Activated T-cell treated with anti-CD3 and anti-CD28 coated beads, Interleukin-2, amount 50 U/mL, for 72 hours (primary cell): ENCODE results near the gene GDPD5. TPM values are rescaled to one million over a fixed set of nuclear protein-coding genes. Genes with fewer than 3 reads are reported as not detected.
A peak's percentile ranks its signal among the peaks of the same experiment; 100 is the strongest.

Source experiments
- ATAC-seq, 2 donors: fragments of 150-1000 bp; cut with Tn5 transposase; replicated peaks in 1 of 2; 2 replicates each; pipeline ENCODE4 v1.10.0; 2021; ENCODE audit warnings: moderate library complexity in 2 of 2, mild to moderate bottlenecking in 1 of 2
- DNase-seq, 2 donors: peaks; one replicate each; pipeline ENCODE4 v3.0.0; 2021 to 2022; ENCODE audit warnings: mixed read lengths in 1 of 2
- H3K27ac Mint-ChIP-seq: one replicate; pipeline ENCODE4 v1.8.0; 2022; ENCODE audit warnings: mild to moderate bottlenecking, moderate library complexity, mixed read lengths
- H3K27me3 Mint-ChIP-seq: one replicate; pipeline ENCODE4 v1.8.0; 2022; ENCODE audit warnings: low read depth, mixed read lengths
- H3K36me3 Mint-ChIP-seq, 2 donors: one replicate each; pipeline ENCODE4 v1.8.0; 2022; ENCODE audit warnings: mixed read lengths in 2 of 2, mild to moderate bottlenecking in 1 of 2; ENCODE audit not compliant: insufficient read depth in 2 of 2
- H3K4me1 Mint-ChIP-seq: one replicate; pipeline ENCODE4 v1.8.0; 2022; ENCODE audit warnings: low read depth, mixed read lengths
- H3K4me3 Mint-ChIP-seq, 2 donors: one replicate each; pipeline ENCODE4 v1.8.0; 2022; ENCODE audit warnings: mild to moderate bottlenecking in 2 of 2, mixed read lengths in 2 of 2, moderate library complexity in 2 of 2
- H3K9me3 Mint-ChIP-seq, 2 donors: one replicate each; pipeline ENCODE4 v1.8.0; 2022; ENCODE audit warnings: mixed read lengths in 2 of 2
- total RNA-seq, 2 donors: library from RNA; stranded (reverse); gene quantifications; one replicate each; pipeline ENCODE4 v1.2.3, GENCODE V29; 2022

Gene GDPD5
- total RNA-seq, 2 donors from 2014 or later, result 16.9 to 29.5 TPM

- H3K27ac Mint-ChIP-seq, result no peak overlapping the region
- no peak for ATAC-seq
- peaks cover 50% of the 10 kb centered on the region for H3K27me3 Mint-ChIP-seq
- DNase-seq, result no peak
- peaks cover 21% of the 10 kb centered on the region for H3K4me1 Mint-ChIP-seq
- H3K4me3 Mint-ChIP-seq, result peak overlapping the region; percentile 84 to 89
- H3K36me3 Mint-ChIP-seq, result peaks cover 8 to 10% of the 10 kb centered on the region in 2 donors
- H3K9me3 Mint-ChIP-seq, result peaks cover 2% of the 10 kb centered on the region in 2 donors
These were observed 96.6 kb downstream of the GDPD5 start for GRCh38 chr11:75428989-75429640.

GRCh38 chr11:75428281-75428724, 97.4 kb downstream of the GDPD5 start:
- Mint-ChIP-seq H3K27me3 (peaks cover 47% of the 10 kb centered on the region), H3K27ac (no peak overlapping the region)
- ATAC-seq, result peak; percentile 61 to 65

DNA sequence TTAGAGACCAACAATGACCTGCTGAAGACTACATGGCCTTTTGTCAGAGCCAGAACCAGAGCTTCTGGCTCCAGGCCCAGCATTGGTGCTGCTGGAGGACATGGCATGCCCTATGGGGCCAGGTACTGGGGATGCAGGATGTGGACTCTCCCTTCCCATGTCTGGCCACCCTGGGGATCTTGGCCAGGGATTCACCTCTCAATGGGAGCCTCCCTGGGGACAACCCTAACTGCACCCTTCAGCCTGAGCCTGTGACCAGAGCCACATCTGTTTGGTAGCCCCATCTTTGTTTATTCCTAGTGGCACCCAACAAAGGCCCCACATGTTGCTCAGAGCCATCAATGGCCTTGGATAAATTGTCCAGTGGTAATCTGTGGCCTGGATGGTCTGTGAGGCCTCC, 98.6 kb downstream of the GDPD5 start:
- peaks cover 8 to 10% of the 10 kb centered on the region in 2 donors for H3K36me3 Mint-ChIP-seq
- peaks cover 2% of the 10 kb centered on the region in 2 donors for H3K9me3 Mint-ChIP-seq
- peaks cover 21% of the 10 kb centered on the region for H3K4me1 Mint-ChIP-seq
- no peak for DNase-seq
- peaks cover 36% of the 10 kb centered on the region for H3K27me3 Mint-ChIP-seq
- no peak overlapping the region for H3K4me3 Mint-ChIP-seq
- no peak overlapping the region for H3K27ac Mint-ChIP-seq
- no peak for ATAC-seq

More at GRCh38 chr11:75428281-75428724, 97.4 kb downstream of the GDPD5 start:
- Mint-ChIP-seq H3K9me3 (peaks cover 2% of the 10 kb centered on the region in 2 donors), H3K36me3 (peaks cover 8 to 10% of the 10 kb centered on the region in 2 donors), H3K4me3 (peak overlapping the region; percentile 84 to 89), H3K4me1 (peaks cover 21% of the 10 kb centered on the region)
- peak; percentile 73 to 79 for DNase-seq

- H3K27ac Mint-ChIP-seq, result no peak overlapping the region
- no peak for ATAC-seq
- peaks cover 2% of the 10 kb centered on the region in 2 donors for H3K9me3 Mint-ChIP-seq
- peaks cover 31% of the 10 kb centered on the region for H3K27me3 Mint-ChIP-seq
- H3K36me3 Mint-ChIP-seq, result peaks cover 8 to 10% of the 10 kb centered on the region in 2 donors
- no peak for DNase-seq
- no peak overlapping the region for H3K4me3 Mint-ChIP-seq
- peaks cover 21% of the 10 kb centered on the region for H3K4me1 Mint-ChIP-seq
These were observed 99.0 kb downstream of the GDPD5 start for GRCh38 chr11:75426720-75427086.

- Mint-ChIP-seq H3K9me3 (peaks cover 2% of the 10 kb centered on the region in 2 donors), H3K4me1 (peaks cover 16% of the 10 kb centered on the region), H3K27me3 (peaks cover 18% of the 10 kb centered on the region), H3K27ac (no peak overlapping the region), H3K4me3 (no peak overlapping the region), H3K36me3 (peaks cover 6 to 7% of the 10 kb centered on the region in 2 donors)
- DNase-seq (no peak), ATAC-seq (no peak)
These were observed 100.3 kb downstream of the GDPD5 start for GRCh38 chr11:75425422-75425821.

GRCh38 chr11:75424396-75424795, 101.3 kb downstream of the GDPD5 start:
- Mint-ChIP-seq H3K4me3 (no peak overlapping the region), H3K27ac (no peak overlapping the region), H3K27me3 (peaks cover 15% of the 10 kb centered on the region), H3K36me3 (peaks cover 5 to 6% of the 10 kb centered on the region in 2 donors), H3K9me3 (peaks cover 1 to 2% of the 10 kb centered on the region in 2 donors), H3K4me1 (peaks cover 14% of the 10 kb centered on the region)
- ATAC-seq, result no peak
- DNase-seq, result no peak

DNA sequence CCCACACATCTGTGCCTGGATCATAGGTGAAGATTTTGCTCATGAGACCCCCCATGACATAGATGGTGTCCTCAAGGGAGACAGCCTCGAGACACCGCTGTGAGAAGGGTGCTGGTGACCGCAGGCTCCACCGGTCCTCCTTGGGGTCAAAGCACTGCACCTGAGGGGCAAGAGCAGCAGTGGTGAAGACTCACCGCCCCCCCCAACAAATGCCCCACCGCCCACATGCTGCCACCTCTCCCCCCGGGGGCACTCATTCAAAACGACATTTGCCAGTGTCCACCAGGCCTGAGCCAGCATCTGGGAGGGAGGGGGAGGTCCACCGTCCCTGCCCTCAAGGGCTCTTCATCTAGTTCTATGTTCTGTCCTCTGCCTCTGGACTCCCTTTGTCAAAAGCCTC, 102.0 kb downstream of the GDPD5 start:
- Mint-ChIP-seq H3K27me3 (peaks cover 9% of the 10 kb centered on the region), H3K4me3 (no peak overlapping the region), H3K27ac (no peak overlapping the region), H3K4me1 (peaks cover 7% of the 10 kb centered on the region), H3K36me3 (no peaks in the 10 kb centered on the region), H3K9me3 (no peaks in the 10 kb centered on the region)
- no peak for ATAC-seq
- no peak for DNase-seq

GRCh38 chr11:75422248-75423231, 103.2 kb downstream of the GDPD5 start:
- H3K4me1 Mint-ChIP-seq, result no peaks in the 10 kb centered on the region
- DNase-seq (no peak), ATAC-seq (no peak)
- H3K4me3 Mint-ChIP-seq, result no peak overlapping the region
- H3K27ac Mint-ChIP-seq, result peak overlapping the region; percentile 42
- H3K27me3 Mint-ChIP-seq, result peaks cover 3% of the 10 kb centered on the region
- H3K36me3 Mint-ChIP-seq, result no peaks in the 10 kb centered on the region
- no peaks in the 10 kb centered on the region for H3K9me3 Mint-ChIP-seq

GRCh38 chr11:75421902-75422247, 103.9 kb downstream of the GDPD5 start:
- H3K27ac Mint-ChIP-seq, result peak overlapping the region; percentile 42
- H3K27me3 Mint-ChIP-seq, result no peaks in the 10 kb centered on the region

DNA sequence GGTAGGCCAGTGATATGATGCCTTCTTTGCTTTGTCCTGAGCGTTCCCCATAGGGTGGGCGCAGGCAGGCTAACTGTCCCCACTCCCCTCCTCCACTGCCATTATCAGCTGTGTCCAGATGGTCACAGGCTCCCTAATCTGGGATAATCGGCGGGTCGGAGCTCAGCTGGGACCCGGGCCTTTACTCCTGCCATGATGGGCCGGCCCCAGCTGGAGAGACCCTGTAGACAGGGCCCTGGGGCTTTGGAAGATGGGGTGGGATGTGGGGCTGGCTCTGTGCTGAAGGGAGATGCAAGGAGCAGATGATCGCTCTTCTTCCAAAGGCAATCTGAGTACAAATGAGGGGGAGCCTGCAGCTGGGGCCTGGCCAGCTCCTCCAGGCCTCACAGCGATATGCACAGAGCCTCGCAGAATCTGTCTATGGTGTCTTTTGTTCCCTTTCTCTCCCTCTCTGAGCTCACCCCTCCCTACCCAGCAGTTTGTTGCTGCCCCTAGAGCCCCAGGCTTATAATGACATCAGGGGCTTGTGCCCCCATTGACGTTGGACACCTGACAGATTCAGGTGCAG, 104.6 kb downstream of the GDPD5 start:
- no peak overlapping the region for H3K27ac Mint-ChIP-seq
- DNase-seq (no peak), ATAC-seq (peak in 1 of 2 donors; percentile 22)
- no peaks in the 10 kb centered on the region for H3K4me1 Mint-ChIP-seq
- no peak overlapping the region for H3K4me3 Mint-ChIP-seq
- no peaks in the 10 kb centered on the region for H3K9me3 Mint-ChIP-seq
- no peaks in the 10 kb centered on the region for H3K27me3 Mint-ChIP-seq
- H3K36me3 Mint-ChIP-seq, result no peaks in the 10 kb centered on the region

More at GRCh38 chr11:75421902-75422247, 103.9 kb downstream of the GDPD5 start:
- DNase-seq (no peak), ATAC-seq (no peak)
- no peaks in the 10 kb centered on the region for H3K4me1 Mint-ChIP-seq
- no peak overlapping the region for H3K4me3 Mint-ChIP-seq
- no peaks in the 10 kb centered on the region for H3K36me3 Mint-ChIP-seq
- H3K9me3 Mint-ChIP-seq, result no peaks in the 10 kb centered on the region

DNA sequence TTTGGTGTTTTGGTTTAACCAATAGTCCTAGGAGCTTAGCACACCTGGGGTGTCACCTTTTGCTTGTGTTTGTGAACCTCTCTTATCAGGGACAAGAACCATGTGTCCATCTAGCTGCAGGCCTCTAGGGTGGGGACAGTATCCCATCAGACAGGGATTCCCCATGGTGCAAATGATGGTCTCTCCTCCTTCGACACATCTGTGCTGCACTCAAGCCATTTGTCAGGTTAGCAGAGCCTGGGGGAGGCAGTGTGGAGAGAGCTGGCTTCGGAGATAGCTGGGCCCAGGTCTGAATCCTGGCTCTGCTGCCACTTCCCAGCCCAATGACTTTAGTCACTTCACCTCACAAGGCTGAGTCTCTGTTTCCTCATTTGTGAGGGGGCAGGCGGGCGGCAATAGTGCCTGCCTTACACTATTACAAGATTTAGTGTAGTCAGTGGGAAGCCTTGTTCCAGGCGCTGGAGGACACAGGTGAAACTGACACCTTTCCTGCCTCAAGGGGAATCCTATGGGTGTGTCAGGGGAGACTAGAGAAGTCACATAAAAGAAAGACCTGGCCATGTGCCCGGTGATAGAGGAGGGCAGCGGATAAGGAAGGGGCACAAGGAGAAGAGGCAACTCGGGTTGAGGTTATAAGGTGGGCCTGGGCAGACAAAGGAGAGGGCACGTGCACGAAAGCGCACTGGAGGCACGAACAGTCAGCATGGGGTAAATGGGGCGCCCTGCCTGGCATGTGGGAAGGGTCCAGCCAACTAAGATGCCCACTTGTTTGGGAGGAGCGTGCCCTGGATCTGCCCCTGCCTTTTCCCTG, 105.3 kb downstream of the GDPD5 start:
- DNase-seq, result no peak
- no peaks in the 10 kb centered on the region for H3K9me3 Mint-ChIP-seq

GRCh38 chr11:75413864-75414263, 111.9 kb downstream of the GDPD5 start:
- Mint-ChIP-seq H3K4me3 (no peak overlapping the region), H3K36me3 (peaks cover 4 to 7% of the 10 kb centered on the region in 2 donors), H3K9me3 (no peaks in the 10 kb centered on the region), H3K27me3 (no peaks in the 10 kb centered on the region), H3K27ac (no peak overlapping the region), H3K4me1 (no peaks in the 10 kb centered on the region)
- ATAC-seq, result no peak
- DNase-seq, result no peak

More for the DNA sequence above, 105.3 kb downstream of the GDPD5 start:
- Mint-ChIP-seq H3K36me3 (no peaks in the 10 kb centered on the region), H3K27ac (no peak overlapping the region), H3K27me3 (no peaks in the 10 kb centered on the region), H3K4me1 (no peaks in the 10 kb centered on the region), H3K4me3 (no peak overlapping the region)
- no peak for ATAC-seq
